PFSK-1 (cell line): ENCODE measurements around the gene TEX53.

Experiments used
- FOXP2 ChIP-seq: optimal IDR thresholded peaks from 2 replicates; pipeline ENCODE3; 2011; ENCODE audit warnings: borderline replicate concordance, control low read depth, inconsistent platforms; ENCODE audit not compliant: insufficient read depth; ENCODE audit errors: extremely low read length, extremely low read depth
- POLR2AphosphoS5 ChIP-seq: IDR thresholded peaks from 2 replicates; pipeline ENCODE4 v1.6.1; 2012; ENCODE audit warnings: low read depth, mild to moderate bottlenecking, control low read depth, low read length, moderate library complexity
- REST ChIP-seq, 2 experiments: IDR thresholded peaks; 2 replicates each; pipeline versions ENCODE4 v1.6.1 to v1.8.0; 2011 to 2012; ENCODE audit warnings: low read depth in 2 of 2, low read length in 2 of 2, control low read depth in 1 of 2, inconsistent platforms in 1 of 2, mild to moderate bottlenecking in 1 of 2, moderate library complexity in 1 of 2; ENCODE audit not compliant: insufficient read depth in 1 of 2
- SIN3A ChIP-seq: IDR thresholded peaks from 2 replicates; pipeline ENCODE4 v1.6.1; 2012; ENCODE audit warnings: mild to moderate bottlenecking, low read length, moderate library complexity, borderline replicate concordance; ENCODE audit not compliant: insufficient read depth
- TAF1 ChIP-seq: IDR thresholded peaks from 2 replicates; pipeline ENCODE4 v1.6.1; 2012; ENCODE audit warnings: low read length, control low read depth, borderline replicate concordance; ENCODE audit not compliant: insufficient read depth

The TEX53 gene

GRCh38 chr9:114614373-114614772, 43.2 kb downstream of the TEX53 start:
- TF ChIP-seq TAF1 = no peak
- TF ChIP-seq POLR2AphosphoS5 = no peak
- no peak for TF ChIP-seq FOXP2
- TF ChIP-seq SIN3A = no peak
- no peak for TF ChIP-seq REST (IDR thresholded peaks at IDR 0.05; ENCODE audit: insufficient read depth in 1 of 2, low read depth in 2 of 2, low read length in 2 of 2)

GRCh38 chr9:114613919-114614318, 43.7 kb downstream of the TEX53 start:
- TF ChIP-seq POLR2AphosphoS5 = no peak
- no peak for TF ChIP-seq FOXP2
- no peak for TF ChIP-seq REST (IDR thresholded peaks at IDR 0.05; ENCODE audit: insufficient read depth in 1 of 2, low read depth in 2 of 2, low read length in 2 of 2)
- no peak for TF ChIP-seq TAF1
- no peak for TF ChIP-seq SIN3A

- TF ChIP-seq SIN3A (no peak), POLR2AphosphoS5 (no peak), TAF1 (no peak), REST (IDR thresholded peaks at IDR 0.05; ENCODE audit: insufficient read depth in 1 of 2, low read depth in 2 of 2, low read length in 2 of 2) (no peak), FOXP2 (no peak)
These were observed 44.5 kb downstream of the TEX53 start for GRCh38 chr9:114613087-114613486.

GRCh38 chr9:114612272-114612923, 45.2 kb downstream of the TEX53 start:
- no peak for TF ChIP-seq SIN3A
- TF ChIP-seq REST (IDR thresholded peaks at IDR 0.05; ENCODE audit: insufficient read depth in 1 of 2, low read depth in 2 of 2, low read length in 2 of 2) = no peak
- TF ChIP-seq POLR2AphosphoS5 = no peak
- TF ChIP-seq TAF1 = no peak
- no peak for TF ChIP-seq FOXP2

- peak; percentile 55 to 73; a peak in 3 of 4 replicates for TF ChIP-seq REST (IDR thresholded peaks at IDR 0.05; ENCODE audit: insufficient read depth in 1 of 2, low read depth in 2 of 2, low read length in 2 of 2)
- no peak for TF ChIP-seq TAF1
These were observed 45.9 kb downstream of the TEX53 start for GRCh38 chr9:114611516-114612271.
